ENCODE data around the gene HOXD10. TPM values are rescaled to one million over a fixed set of nuclear protein-coding genes. Genes with fewer than 3 reads are reported as not detected.

HOXD10 gene
- total and polyA plus RNA-seq, 2 experiments from 2014 or later, result not detected

GRCh38 chr2:176148751-176149421, 32.3 kb downstream of the HOXD10 start:
- no peaks in the 10 kb centered on the region for H3K4me1 ChIP-seq (ENCODE audit: low read depth)
- no peak overlapping the region for H3K27ac ChIP-seq
- TF ChIP-seq, protein P1, sequence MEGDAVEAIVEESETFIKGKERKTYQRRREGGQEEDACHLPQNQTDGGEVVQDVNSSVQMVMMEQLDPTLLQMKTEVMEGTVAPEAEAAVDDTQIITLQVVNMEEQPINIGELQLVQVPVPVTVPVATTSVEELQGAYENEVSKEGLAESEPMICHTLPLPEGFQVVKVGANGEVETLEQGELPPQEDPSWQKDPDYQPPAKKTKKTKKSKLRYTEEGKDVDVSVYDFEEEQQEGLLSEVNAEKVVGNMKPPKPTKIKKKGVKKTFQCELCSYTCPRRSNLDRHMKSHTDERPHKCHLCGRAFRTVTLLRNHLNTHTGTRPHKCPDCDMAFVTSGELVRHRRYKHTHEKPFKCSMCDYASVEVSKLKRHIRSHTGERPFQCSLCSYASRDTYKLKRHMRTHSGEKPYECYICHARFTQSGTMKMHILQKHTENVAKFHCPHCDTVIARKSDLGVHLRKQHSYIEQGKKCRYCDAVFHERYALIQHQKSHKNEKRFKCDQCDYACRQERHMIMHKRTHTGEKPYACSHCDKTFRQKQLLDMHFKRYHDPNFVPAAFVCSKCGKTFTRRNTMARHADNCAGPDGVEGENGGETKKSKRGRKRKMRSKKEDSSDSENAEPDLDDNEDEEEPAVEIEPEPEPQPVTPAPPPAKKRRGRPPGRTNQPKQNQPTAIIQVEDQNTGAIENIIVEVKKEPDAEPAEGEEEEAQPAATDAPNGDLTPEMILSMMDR (IDR thresholded peaks at IDR 0.05; ENCODE audit: low read depth, low read length), result no peak
- H3K9me3 ChIP-seq (ENCODE audit: low read depth), result no peaks in the 10 kb centered on the region
- H3K27me3 ChIP-seq, result peaks cover 100% of the 10 kb centered on the region
- no peak overlapping the region for H3K4me3 ChIP-seq
- H3K36me3 ChIP-seq, result no peaks in the 10 kb centered on the region
- DNase-seq (ENCODE audit: low read depth in 1 of 2, low spot score in 1 of 2), result no peak

GRCh38 chr2:176149481-176149938, 32.9 kb downstream of the HOXD10 start:
- no peak overlapping the region for H3K27ac ChIP-seq
- TF ChIP-seq, protein P1 (IDR thresholded peaks at IDR 0.05; ENCODE audit: low read depth, low read length), result no peak
- H3K36me3 ChIP-seq, result no peaks in the 10 kb centered on the region
- H3K27me3 ChIP-seq, result peaks cover 100% of the 10 kb centered on the region
- no peaks in the 10 kb centered on the region for H3K4me1 ChIP-seq (ENCODE audit: low read depth)
- DNase-seq (ENCODE audit: low read depth in 1 of 2, low spot score in 1 of 2), result no peak
- H3K4me3 ChIP-seq, result no peak overlapping the region
- H3K9me3 ChIP-seq (ENCODE audit: low read depth), result no peaks in the 10 kb centered on the region

GRCh38 chr2:176149939-176150583, 33.5 kb downstream of the HOXD10 start:
- Histone ChIP-seq H3K9me3 (ENCODE audit: low read depth) (no peaks in the 10 kb centered on the region), H3K36me3 (no peaks in the 10 kb centered on the region), H3K27ac (no peak overlapping the region), H3K27me3 (peaks cover 100% of the 10 kb centered on the region), H3K4me1 (ENCODE audit: low read depth) (no peaks in the 10 kb centered on the region), H3K4me3 (no peak overlapping the region)
- TF ChIP-seq, protein P1 (IDR thresholded peaks at IDR 0.05; ENCODE audit: low read depth, low read length), result no peak
- no peak for DNase-seq (ENCODE audit: low read depth in 1 of 2, low spot score in 1 of 2)

DNA sequence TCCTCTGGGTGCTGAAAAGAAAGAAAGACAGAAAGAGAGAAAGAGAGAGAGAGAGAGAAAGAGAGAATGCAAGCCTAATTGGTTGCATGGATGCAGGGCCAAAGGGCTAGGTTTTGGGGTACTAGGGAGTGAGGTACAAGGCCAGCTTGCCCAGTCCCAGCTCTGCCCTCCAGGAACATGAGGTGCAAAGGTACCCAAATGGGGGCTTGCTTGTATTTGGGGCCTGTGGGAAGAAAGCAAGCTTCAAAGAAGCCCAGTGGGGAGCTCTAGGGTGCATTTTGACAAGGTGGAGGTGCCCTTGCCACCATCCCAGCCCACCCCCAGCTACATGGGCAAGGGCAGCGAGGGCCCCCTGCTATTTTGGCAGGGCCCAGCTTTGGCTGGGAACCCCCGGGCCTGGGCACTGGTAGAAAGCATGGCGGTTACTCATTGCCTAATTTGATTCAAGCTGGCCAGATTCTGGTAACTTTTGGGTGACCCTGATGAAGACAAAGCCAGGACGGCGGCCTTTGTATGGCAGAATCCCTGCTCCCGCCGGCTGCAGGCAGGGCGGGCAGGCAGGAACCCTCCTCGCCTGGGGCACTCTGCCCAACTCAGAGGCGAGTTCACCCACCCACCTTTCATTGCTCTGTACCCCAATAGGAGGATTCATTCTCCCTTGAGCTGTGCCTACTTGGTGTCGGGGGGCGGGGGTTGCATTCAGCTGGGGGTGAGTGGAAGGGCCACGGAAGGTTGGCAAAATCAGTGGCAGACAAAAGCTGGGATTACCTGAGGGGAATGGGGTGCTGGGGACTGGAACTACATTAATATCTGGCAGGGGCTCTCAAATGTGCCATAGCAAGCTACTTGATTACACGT, 34.2 kb downstream of the HOXD10 start:
- no peaks in the 10 kb centered on the region for H3K4me1 ChIP-seq (ENCODE audit: low read depth)
- no peak overlapping the region for H3K4me3 ChIP-seq
- peaks cover under 1% of the 10 kb centered on the region for H3K9me3 ChIP-seq (ENCODE audit: low read depth)
- no peak for DNase-seq (ENCODE audit: low read depth in 1 of 2, low spot score in 1 of 2)
- H3K27me3 ChIP-seq, result peaks cover 100% of the 10 kb centered on the region
- no peaks in the 10 kb centered on the region for H3K36me3 ChIP-seq
- H3K27ac ChIP-seq, result no peak overlapping the region
- TF ChIP-seq, protein P1 (IDR thresholded peaks at IDR 0.05; ENCODE audit: low read depth, low read length), result no peak

- Histone ChIP-seq H3K9me3 (ENCODE audit: low read depth) (peaks cover 3% of the 10 kb centered on the region), H3K27ac (no peak within 1 kb of the TSS), H3K4me3 (peak within 1 kb of the TSS; percentile 1), H3K27me3 (peaks cover 100% of the 10 kb centered on the region), H3K4me1 (ENCODE audit: low read depth) (no peaks in the 10 kb centered on the region), H3K36me3 (no peaks in the 10 kb centered on the region)
- no peak for DNase-seq (ENCODE audit: low read depth in 1 of 2, low spot score in 1 of 2)
- TF ChIP-seq, protein P1 (IDR thresholded peaks at IDR 0.05; ENCODE audit: low read depth, low read length), result no peak
Observed at GRCh38 chr2:176151442-176152287, 35.1 kb downstream of the HOXD10 start, which contains the start of gene HOXD4. TSS of gene HOXD4 (plus strand) at chr2:176151550. CDS start at chr2:176151634, 84 bp downstream.
